ENCODE data around the gene PRKAB2. TPM values are rescaled to one million over a fixed set of nuclear protein-coding genes. Genes with fewer than 3 reads are reported as not detected.

PRKAB2 gene
- total and polyA plus RNA-seq, 2 of the 13 experiments (the other 11 are each of a cell fraction or from before 2014, with no cell fraction given): 44.0 to 118 TPM

GRCh38 chr1:147152772-147153171 is 19.5 kb downstream of the PRKAB2 start (continued):
- TF ChIP-seq FOXJ3 (CRISPR knock-in tag; IDR thresholded peaks at IDR 0.05; ENCODE audit: borderline replicate concordance) (no peak), BCL6 (CRISPR knock-in tag; IDR thresholded peaks at IDR 0.05) (no peak), CREBL2 (CRISPR knock-in tag; IDR thresholded peaks at IDR 0.05; ENCODE audit: borderline replicate concordance) (no peak), PHF5A (CRISPR knock-in tag; IDR thresholded peaks at IDR 0.05; ENCODE audit: low read depth, unreplicated experiment) (no peak), ZNF431 (CRISPR knock-in tag; IDR thresholded peaks at IDR 0.05; ENCODE audit: borderline replicate concordance, low read depth) (no peak), PAX8 (CRISPR knock-in tag; IDR thresholded peaks at IDR 0.05; ENCODE audit: borderline replicate concordance) (no peak), ZFP1 (CRISPR knock-in tag; IDR thresholded peaks at IDR 0.05) (peak; percentile 61; the same call in 1 of the 2 replicates), SP4 (CRISPR knock-in tag; IDR thresholded peaks at IDR 0.05) (no peak), ZBTB42 (CRISPR knock-in tag; IDR thresholded peaks at IDR 0.05) (no peak), RBM22 (optimal IDR thresholded peaks at IDR 0.05; ENCODE audit: low read length) (peak; percentile 66), ETV5 (CRISPR knock-in tag; IDR thresholded peaks at IDR 0.05; ENCODE audit: borderline replicate concordance) (no peak), ZNF547 (CRISPR knock-in tag; IDR thresholded peaks at IDR 0.05) (no peak)

- Histone ChIP-seq H3K9me3 (ENCODE audit: low read length) (no peaks in the 10 kb centered on the region), H2AFZ (ENCODE audit: low read length) (no peak overlapping the region), H3K4me1 (ENCODE audit: insufficient read depth, low read length) (peaks cover 16% of the 10 kb centered on the region), H4K20me1 (ENCODE audit: insufficient read depth, low read length) (no peaks in the 10 kb centered on the region), H3K4me2 (ENCODE audit: low read depth, low read length) (no peak overlapping the region), H3K36me3 (replicated peaks in 1 of 2; ENCODE audit: control insufficient read depth in 1 of 2, insufficient read depth in 2 of 2, low read length in 2 of 2) (peaks cover 10 to 19% of the 10 kb centered on the region in 2 experiments; a peak in 4 of 5 replicates), H3K4me3 (replicated peaks in 1 of 3; ENCODE audit: insufficient read depth in 1 of 3, low read depth in 2 of 3, low read length in 3 of 3) (no peak overlapping the region), H3K79me2 (ENCODE audit: insufficient read depth, low read length) (no peaks in the 10 kb centered on the region), H3K27me3 (ENCODE audit: control insufficient read depth in 1 of 2, insufficient read depth in 2 of 2, low read length in 2 of 2) (no peaks in the 10 kb centered on the region), H3K9ac (ENCODE audit: insufficient read depth, low read depth, low read length) (no peak overlapping the region), H3K27ac (ENCODE audit: extremely low read length, insufficient read depth, low read length) (no peak overlapping the region)
- intact Hi-C loops (cut with micrococcal nuclease; ENCODE audit: unreplicated experiment) (no loop called here), in situ Hi-C loops (cut with HindIII; ENCODE audit: extremely low pct_ligation_motif_present, low pct_unique_long_range_greater_than_20kb) (no loop called here)
- ATAC-seq (no peak), FAIRE-seq (no peak), DNase-seq (ENCODE audit: low spot score) (no peak)
- ChIA-PET POLR2A (no interaction called here), CTCF (ENCODE audit: low intra/inter-chr PET ratio, low total read pairs) (no interaction called here)
- 88% methylated on average over 1 of the region's 1 CpG for WGBS (ENCODE audit: low lambda C conversion rate)
- no TSS peak for BruUV-seq (replicated peaks)
- TF ChIP-seq FLYWCH1 (CRISPR knock-in tag; IDR thresholded peaks at IDR 0.05): no peak
- TF ChIP-seq ZNF318 (CRISPR knock-in tag; IDR thresholded peaks at IDR 0.05): no peak
- no peak for TF ChIP-seq CENPBD1 (CRISPR knock-in tag; IDR thresholded peaks at IDR 0.05; ENCODE audit: borderline replicate concordance, low read depth)
Measured at GRCh38 chr1:147151244-147151643, 21.0 kb downstream of the PRKAB2 start.
